ENCODE results near the gene LIAS. TPM values are rescaled to one million over a fixed set of nuclear protein-coding genes. Genes with fewer than 3 reads are reported as not detected.
A peak's percentile ranks its signal among the peaks of the same experiment; 100 is the strongest.
"Not testable (repeated sequence)": the region's sequence is repeated elsewhere in the genome, so short reads cannot be mapped to it uniquely, and the experiment has no call there.

Gene LIAS
- total and polyA plus RNA-seq, 7 experiments from 2014 or later: 12.5 to 27.8 (median 16.4) TPM

GRCh38 chr4:39504538-39504937, 45.7 kb downstream of the LIAS start:
- Histone ChIP-seq H3K4me3 (ENCODE audit: low read length) (no peak overlapping the region), H3K4me1 (ENCODE audit: control insufficient read depth in 2 of 2, insufficient read depth in 2 of 2, low read length in 2 of 2) (no peaks in the 10 kb centered on the region), H3K36me3 (ENCODE audit: control insufficient read depth in 2 of 3, insufficient read depth in 3 of 3, low read length in 3 of 3) (peaks cover 5 to 58% (median 6%) of the 10 kb centered on the region in 3 experiments), H3K27ac (ENCODE audit: low read depth, low read length) (no peak overlapping the region), H3K27me3 (ENCODE audit: control insufficient read depth in 2 of 2, insufficient read depth in 2 of 2, low read length in 2 of 2) (no peaks in the 10 kb centered on the region), H3K9me3 (ENCODE audit: control insufficient read depth in 2 of 3, low read length in 3 of 3) (no peaks in the 10 kb centered on the region)
- intact Hi-C loops (cut with micrococcal nuclease): no loop called here
- Mint-ChIP-seq H3K36me3 (peaks cover 0 to 47% (median 12%) of the 10 kb centered on the region in 5 donors), H3K27ac (no peak overlapping the region), H3K4me3 (no peak overlapping the region), H3K27me3 (no peaks in the 10 kb centered on the region), H3K9me3 (no peaks in the 10 kb centered on the region), H3K4me1 (no peaks in the 10 kb centered on the region)
- CTCF ChIA-PET: interaction anchor here (1.2 kb wide), 1 partner anchor 35 kb away, joined by 3 read pairs; no protein-coding TSS in a partner anchor
- POLR2A ChIA-PET: no interaction called here
- ATAC-seq (no peak), DNase-seq (no peak)

- intact Hi-C loops (cut with micrococcal nuclease): no loop called here
- no peaks in the 10 kb centered on the region for H3K9me3 ChIP-seq (ENCODE audit: control insufficient read depth in 2 of 3, low read length in 3 of 3)
- no peaks in the 10 kb centered on the region for H3K4me1 Mint-ChIP-seq
- H3K27ac ChIP-seq (ENCODE audit: low read depth, low read length): no peak overlapping the region
- POLR2A ChIA-PET: no interaction called here
- ATAC-seq (no peak), DNase-seq (no peak)
- CTCF ChIA-PET: interaction anchor here (1.2 kb wide), 1 partner anchor 36 kb away, joined by 3 read pairs; no protein-coding TSS in a partner anchor
- no peaks in the 10 kb centered on the region for H3K27me3 Mint-ChIP-seq
- peaks cover 0 to 50% (median 10%) of the 10 kb centered on the region in 5 donors for H3K36me3 Mint-ChIP-seq
- H3K4me3 Mint-ChIP-seq: no peak overlapping the region
- no peaks in the 10 kb centered on the region for H3K27me3 ChIP-seq (ENCODE audit: control insufficient read depth in 2 of 2, insufficient read depth in 2 of 2, low read length in 2 of 2)
- no peak overlapping the region for H3K4me3 ChIP-seq (ENCODE audit: low read length)
- no peaks in the 10 kb centered on the region for H3K9me3 Mint-ChIP-seq
- H3K4me1 ChIP-seq (ENCODE audit: control insufficient read depth in 2 of 2, insufficient read depth in 2 of 2, low read length in 2 of 2): no peaks in the 10 kb centered on the region
- no peak overlapping the region for H3K27ac Mint-ChIP-seq
- H3K36me3 ChIP-seq (ENCODE audit: control insufficient read depth in 2 of 3, insufficient read depth in 3 of 3, low read length in 3 of 3): peaks cover 5 to 61% (median 6%) of the 10 kb centered on the region in 3 experiments
Measured at GRCh38 chr4:39505581-39505980, 46.7 kb downstream of the LIAS start.

GRCh38 chr4:39510348-39510929, 51.6 kb downstream of the LIAS start:
- no peak overlapping the region for H3K27ac Mint-ChIP-seq
- CTCF ChIA-PET: interaction anchor here (0.5 to 0.6 kb wide), 2 partner anchors 12 to 1384 kb away, joined by 3 read pairs; no protein-coding TSS in a partner anchor

GRCh38 chr4:39514266-39514665, 55.4 kb downstream of the LIAS start:
- peaks cover 5 to 23% (median 10%) of the 10 kb centered on the region in 5 donors for H3K36me3 Mint-ChIP-seq
- ATAC-seq; H3K4me1 ChIP-seq (ENCODE audit: control insufficient read depth in 2 of 2, insufficient read depth in 2 of 2, low read length in 2 of 2); H3K9me3 ChIP-seq (ENCODE audit: control insufficient read depth in 2 of 3, low read length in 3 of 3); H3K27me3 ChIP-seq (ENCODE audit: control insufficient read depth in 2 of 2, insufficient read depth in 2 of 2, low read length in 2 of 2); H3K27ac Mint-ChIP-seq; POLR2A ChIA-PET; H3K4me3 Mint-ChIP-seq; H3K4me3 ChIP-seq (ENCODE audit: low read length); DNase-seq; H3K27me3 Mint-ChIP-seq; H3K4me1 Mint-ChIP-seq; H3K27ac ChIP-seq (ENCODE audit: low read depth, low read length); H3K9me3 Mint-ChIP-seq; intact Hi-C loops (cut with micrococcal nuclease); CTCF ChIA-PET: not testable (repeated sequence)
- H3K36me3 ChIP-seq (ENCODE audit: control insufficient read depth in 2 of 3, insufficient read depth in 3 of 3, low read length in 3 of 3): peaks cover 0 to 17% (median 0%) of the 10 kb centered on the region in 3 experiments

More at GRCh38 chr4:39510348-39510929, 51.6 kb downstream of the LIAS start:
- Mint-ChIP-seq H3K9me3 (no peaks in the 10 kb centered on the region), H3K4me1 (no peaks in the 10 kb centered on the region), H3K4me3 (no peak overlapping the region), H3K36me3 (peaks cover 5 to 31% (median 8%) of the 10 kb centered on the region in 5 donors), H3K27me3 (no peaks in the 10 kb centered on the region)
- Histone ChIP-seq H3K27ac (ENCODE audit: low read depth, low read length) (no peak overlapping the region), H3K4me3 (ENCODE audit: low read length) (no peak overlapping the region), H3K36me3 (ENCODE audit: control insufficient read depth in 2 of 3, insufficient read depth in 3 of 3, low read length in 3 of 3) (peaks cover 0 to 39% (median 0%) of the 10 kb centered on the region in 3 experiments), H3K27me3 (ENCODE audit: control insufficient read depth in 2 of 2, insufficient read depth in 2 of 2, low read length in 2 of 2) (no peaks in the 10 kb centered on the region), H3K9me3 (ENCODE audit: control insufficient read depth in 2 of 3, low read length in 3 of 3) (no peaks in the 10 kb centered on the region), H3K4me1 (ENCODE audit: control insufficient read depth in 2 of 2, insufficient read depth in 2 of 2, low read length in 2 of 2) (no peaks in the 10 kb centered on the region)
- no peak for ATAC-seq
- intact Hi-C loops (cut with micrococcal nuclease): no loop called here
- POLR2A ChIA-PET: interaction anchor here (0.7 kb wide), 1 partner anchor 378 kb away, joined by 7 read pairs; no protein-coding TSS in a partner anchor
- DNase-seq: no peak

- no peaks in the 10 kb centered on the region for H3K9me3 ChIP-seq (ENCODE audit: control insufficient read depth in 2 of 3, low read length in 3 of 3)
- CTCF ChIA-PET: no interaction called here
- DNase-seq: no peak
- H3K27ac ChIP-seq (ENCODE audit: low read depth, low read length): no peak overlapping the region
- ATAC-seq: no peak
- Mint-ChIP-seq H3K36me3 (peaks cover 5 to 16% (median 10%) of the 10 kb centered on the region in 5 donors), H3K9me3 (no peaks in the 10 kb centered on the region), H3K27ac (peak overlapping the region in 1 of 9 donors; percentile 36), H3K4me3 (no peak overlapping the region), H3K4me1 (no peaks in the 10 kb centered on the region), H3K27me3 (no peaks in the 10 kb centered on the region)
- intact Hi-C loops (cut with micrococcal nuclease): no loop called here
- no peaks in the 10 kb centered on the region for H3K4me1 ChIP-seq (ENCODE audit: control insufficient read depth in 2 of 2, insufficient read depth in 2 of 2, low read length in 2 of 2)
- no peak overlapping the region for H3K4me3 ChIP-seq (ENCODE audit: low read length)
- no peaks in the 10 kb centered on the region for H3K27me3 ChIP-seq (ENCODE audit: control insufficient read depth in 2 of 2, insufficient read depth in 2 of 2, low read length in 2 of 2)
- peaks cover 0 to 15% (median 0%) of the 10 kb centered on the region in 3 experiments for H3K36me3 ChIP-seq (ENCODE audit: control insufficient read depth in 2 of 3, insufficient read depth in 3 of 3, low read length in 3 of 3)
- POLR2A ChIA-PET: no interaction called here
Measured at GRCh38 chr4:39514888-39515401, 56.1 kb downstream of the LIAS start.

- H3K4me1 ChIP-seq (ENCODE audit: control insufficient read depth in 2 of 2, insufficient read depth in 2 of 2, low read length in 2 of 2); H3K9me3 Mint-ChIP-seq; H3K4me1 Mint-ChIP-seq; CTCF ChIA-PET; intact Hi-C loops (cut with micrococcal nuclease); H3K27me3 ChIP-seq (ENCODE audit: control insufficient read depth in 2 of 2, insufficient read depth in 2 of 2, low read length in 2 of 2); H3K27ac Mint-ChIP-seq; DNase-seq; H3K9me3 ChIP-seq (ENCODE audit: control insufficient read depth in 2 of 3, low read length in 3 of 3); H3K27ac ChIP-seq (ENCODE audit: low read depth, low read length); H3K4me3 Mint-ChIP-seq; H3K27me3 Mint-ChIP-seq; ATAC-seq; H3K4me3 ChIP-seq (ENCODE audit: low read length); POLR2A ChIA-PET: not testable (repeated sequence)
- H3K36me3 Mint-ChIP-seq: peaks cover 5 to 11% (median 9%) of the 10 kb centered on the region in 5 donors
- H3K36me3 ChIP-seq (ENCODE audit: control insufficient read depth in 2 of 3, insufficient read depth in 3 of 3, low read length in 3 of 3): peaks cover 0 to 15% (median 0%) of the 10 kb centered on the region in 3 experiments
Measured at GRCh38 chr4:39515669-39516401, 57.0 kb downstream of the LIAS start.
